Large intestine (tissue), 3 donors: Measurements from ENCODE around the gene UTS2B. TPM values are rescaled to one million over a fixed set of nuclear protein-coding genes. Genes with fewer than 3 reads are reported as not detected.
A peak's percentile ranks its signal among the peaks of the same experiment; 100 is the strongest.

Experiments used
- DNase-seq, 2 donors: peaks; one replicate each; pipeline versions ENCODE4 v3.0.0 to v3.0.0-alpha.2; 2013
- H3K27ac ChIP-seq: one replicate; pipeline ENCODE4 v1.5.1; 2013; ENCODE audit warnings: low read length
- H3K27me3 ChIP-seq: 2 replicates; pipeline ENCODE4 v1.6.1; 2013; ENCODE audit warnings: low read length; ENCODE audit not compliant: control insufficient read depth, insufficient read depth
- H3K36me3 ChIP-seq: 2 replicates; pipeline ENCODE4 v1.6.1; 2013; ENCODE audit warnings: low read length; ENCODE audit not compliant: control insufficient read depth, insufficient read depth
- H3K4me1 ChIP-seq: one replicate; pipeline ENCODE4 v1.6.1; 2013; ENCODE audit warnings: low read length; ENCODE audit not compliant: control insufficient read depth, insufficient read depth
- H3K4me3 ChIP-seq: one replicate; pipeline ENCODE4 v1.5.1; 2013; ENCODE audit warnings: low read length
- H3K9me3 ChIP-seq: one replicate; pipeline ENCODE4 v1.6.1; 2013; ENCODE audit warnings: mild to moderate bottlenecking, low read depth, low read length, moderate library complexity; ENCODE audit not compliant: control insufficient read depth
- WGBS: methylation state at CpG from one replicate; pipeline ENCODE4 v1.1.5; 2013; ENCODE audit warnings: low lambda C conversion rate; ENCODE audit not compliant: insufficient coverage; 5-methylcytosine and 5-hydroxymethylcytosine counted together
- polyA plus RNA-seq: library from polyadenylated mRNA; unstranded; fragments of 120-200 nt; gene quantifications from one replicate; pipeline ENCODE4 v1.2.1, GENCODE V29; 2013

Gene UTS2B
- polyA plus RNA-seq, 1 donor, result 0.24 TPM

DNA sequence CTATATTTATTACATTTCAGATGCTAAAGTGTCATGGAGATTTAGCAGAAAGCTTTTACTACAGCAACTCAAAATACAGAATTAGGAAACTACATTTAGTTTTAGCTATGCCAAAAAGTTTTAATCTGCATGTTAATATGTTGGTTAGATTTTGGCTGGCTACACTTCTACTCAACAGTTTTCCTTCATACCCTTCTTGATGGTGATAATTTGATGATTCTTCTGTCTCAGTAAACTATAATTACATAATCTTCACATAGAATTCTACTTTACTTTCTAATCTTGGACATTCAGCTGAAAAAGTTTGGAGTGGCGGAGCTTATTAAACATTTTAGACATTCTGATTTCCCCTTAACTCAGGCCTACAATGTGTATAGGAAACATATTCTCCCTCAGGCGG is 10.0 kb upstream of the UTS2B start:
- Histone ChIP-seq H3K36me3 (no peaks in the 10 kb centered on the region), H3K4me3 (no peak overlapping the region), H3K9me3 (no peaks in the 10 kb centered on the region), H3K27me3 (no peaks in the 10 kb centered on the region), H3K27ac (no peak overlapping the region), H3K4me1 (no peaks in the 10 kb centered on the region)
- no peak for DNase-seq
- no CpG with 5 or more reads among the region's 2 CpGs for WGBS

- H3K27me3 ChIP-seq, result no peaks in the 10 kb centered on the region
- H3K9me3 ChIP-seq, result no peaks in the 10 kb centered on the region
- DNase-seq, result no peak
- no CpG with 5 or more reads among the region's 3 CpGs for WGBS
- no peak overlapping the region for H3K4me3 ChIP-seq
- no peak overlapping the region for H3K27ac ChIP-seq
- no peaks in the 10 kb centered on the region for H3K4me1 ChIP-seq
- no peaks in the 10 kb centered on the region for H3K36me3 ChIP-seq
These were observed 9.1 kb upstream of the UTS2B start for GRCh38 chr3:191339316-191339917.

DNA sequence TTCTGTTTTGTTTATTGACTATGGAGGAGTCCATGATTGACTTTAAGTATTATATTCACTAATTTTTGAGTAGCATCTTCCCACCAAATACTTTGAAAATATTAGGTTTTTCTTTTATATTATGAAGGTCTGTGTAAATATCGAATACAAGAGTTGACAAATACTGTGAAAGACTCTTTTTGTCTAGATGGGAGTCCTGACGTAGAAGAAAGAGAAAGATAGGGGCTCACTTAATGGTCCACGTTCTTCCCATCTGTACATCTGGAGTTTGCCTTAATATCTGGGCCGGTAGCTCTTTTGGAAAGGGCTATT is 7.8 kb upstream of the UTS2B start:
- H3K36me3 ChIP-seq, result no peaks in the 10 kb centered on the region
- no peaks in the 10 kb centered on the region for H3K4me1 ChIP-seq
- H3K9me3 ChIP-seq, result no peaks in the 10 kb centered on the region
- DNase-seq, result no peak
- no peaks in the 10 kb centered on the region for H3K27me3 ChIP-seq
- WGBS, result 100% methylated on average over 2 of the region's 4 CpGs
- H3K4me3 ChIP-seq, result no peak overlapping the region
- no peak overlapping the region for H3K27ac ChIP-seq

GRCh38 chr3:191336833-191337232 is 6.5 kb upstream of the UTS2B start:
- WGBS, result 90% methylated on average over 2 of the region's 2 CpGs
- Histone ChIP-seq H3K36me3 (no peaks in the 10 kb centered on the region), H3K27ac (no peak overlapping the region), H3K4me1 (no peaks in the 10 kb centered on the region), H3K9me3 (no peaks in the 10 kb centered on the region), H3K4me3 (no peak overlapping the region), H3K27me3 (no peaks in the 10 kb centered on the region)
- no peak for DNase-seq

DNA sequence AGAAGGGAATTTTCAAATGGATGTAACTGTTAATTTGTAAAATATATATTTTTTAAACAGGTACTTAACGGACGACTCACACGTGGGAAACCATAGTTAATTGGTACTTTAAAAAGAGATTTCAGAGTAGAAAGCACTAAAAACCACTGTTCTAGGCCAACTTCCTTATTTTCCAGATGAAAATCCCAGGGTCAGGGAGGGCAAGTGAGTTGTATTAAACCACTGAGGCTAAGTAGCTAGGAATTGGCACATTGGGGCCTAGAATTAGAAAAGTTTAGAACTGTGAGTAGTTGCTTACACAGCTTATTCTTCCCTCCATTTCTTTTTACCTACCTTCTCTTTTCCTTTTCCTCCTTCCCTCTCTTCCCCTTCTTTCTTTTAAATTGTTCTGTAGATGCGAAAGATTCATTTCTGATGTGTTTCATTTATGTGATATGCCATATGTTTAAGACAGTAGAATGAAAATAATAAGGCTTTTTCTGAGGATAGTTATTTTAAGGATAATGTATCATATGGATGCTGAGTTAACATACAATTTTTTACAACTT is 4.1 kb upstream of the UTS2B start:
- WGBS, result 100% methylated on average over 1 of the region's 4 CpGs
- H3K4me3 ChIP-seq, result no peak overlapping the region
- no peaks in the 10 kb centered on the region for H3K4me1 ChIP-seq
- no peak for DNase-seq
- H3K27me3 ChIP-seq, result no peaks in the 10 kb centered on the region
- no peaks in the 10 kb centered on the region for H3K9me3 ChIP-seq
- no peaks in the 10 kb centered on the region for H3K36me3 ChIP-seq
- no peak overlapping the region for H3K27ac ChIP-seq

DNA sequence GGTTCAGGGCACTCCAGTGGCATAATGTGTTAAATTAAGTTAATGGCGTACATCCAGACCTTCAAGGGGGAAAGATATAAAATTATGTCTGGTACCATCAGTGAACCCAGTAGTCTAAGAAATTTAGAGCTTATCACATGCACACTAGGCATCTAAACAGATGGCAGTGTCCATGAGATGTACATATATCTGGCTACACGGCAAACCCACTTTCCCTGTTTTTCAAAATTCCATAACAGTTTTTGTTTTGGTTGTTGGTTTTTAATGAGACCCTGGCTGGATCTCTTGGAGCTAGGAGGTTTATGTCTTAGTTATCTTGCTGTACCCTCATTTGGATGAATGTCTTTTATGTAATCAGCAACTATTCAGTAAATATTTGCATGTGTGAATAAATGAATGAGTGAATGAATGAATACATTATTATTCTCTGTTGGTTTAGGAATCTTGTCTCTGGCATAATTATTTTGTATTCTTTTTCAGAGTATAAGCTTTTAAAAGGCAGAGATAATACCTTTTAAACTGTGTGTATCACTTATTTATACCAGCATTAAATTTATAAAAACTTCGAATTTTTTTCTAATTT is 3.1 kb upstream of the UTS2B start:
- no peaks in the 10 kb centered on the region for H3K36me3 ChIP-seq
- H3K4me3 ChIP-seq, result no peak overlapping the region

DNA sequence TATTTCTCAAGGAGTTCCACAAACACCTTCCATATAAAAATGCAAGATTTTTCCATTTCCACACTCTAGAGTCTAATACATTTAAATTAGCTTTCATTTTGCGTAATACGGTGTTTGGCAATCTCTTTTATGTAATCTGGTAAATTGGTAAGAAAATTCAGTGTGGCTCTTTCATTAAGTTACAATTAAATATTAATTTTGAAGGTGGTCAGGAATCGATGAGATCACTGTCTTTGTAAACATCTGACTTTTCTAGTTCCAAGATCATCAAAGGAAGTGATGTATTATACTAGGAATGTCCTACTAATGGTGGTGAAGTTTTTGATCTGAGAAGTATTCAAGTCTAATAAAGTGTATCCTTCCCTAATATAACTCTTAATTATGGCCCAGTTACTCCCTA is 1.1 kb upstream of the UTS2B start:
- Histone ChIP-seq H3K27me3 (no peaks in the 10 kb centered on the region), H3K4me3 (no peak overlapping the region), H3K27ac (no peak overlapping the region), H3K9me3 (no peaks in the 10 kb centered on the region), H3K4me1 (peaks cover 5% of the 10 kb centered on the region), H3K36me3 (no peaks in the 10 kb centered on the region)
- DNase-seq, result no peak
- WGBS, result 71% methylated on average over 1 of the region's 3 CpGs

More for the DNA sequence above, 3.1 kb upstream of the UTS2B start:
- no peak overlapping the region for H3K27ac ChIP-seq
- H3K27me3 ChIP-seq, result no peaks in the 10 kb centered on the region
- DNase-seq, result no peak
- H3K4me1 ChIP-seq, result peaks cover 4% of the 10 kb centered on the region
- 100% methylated on average over 1 of the region's 3 CpGs for WGBS
- H3K9me3 ChIP-seq, result no peaks in the 10 kb centered on the region

- WGBS, result 73% methylated on average over 5 of the region's 11 CpGs
- no peak for DNase-seq
- peaks cover 5% of the 10 kb centered on the region for H3K4me1 ChIP-seq
- H3K36me3 ChIP-seq, result no peaks in the 10 kb centered on the region
- peak overlapping the region; percentile 87 for H3K27ac ChIP-seq
- H3K27me3 ChIP-seq, result no peaks in the 10 kb centered on the region
- H3K4me3 ChIP-seq, result peak overlapping the region; percentile 95
- no peaks in the 10 kb centered on the region for H3K9me3 ChIP-seq
These were observed 263 bp upstream of the UTS2B start for GRCh38 chr3:191330530-191331048.

GRCh38 chr3:191328962-191329653 is 1.2 kb downstream of the UTS2B start, which contains the start of gene CCDC50:
Gene CCDC50, plus strand, starts transcription at chr3:191329394. Its CDS starts 281 bp downstream, at chr3:191329675.
- Histone ChIP-seq H3K9me3 (no peaks in the 10 kb centered on the region), H3K4me3 (peak within 1 kb of the TSS; percentile 95), H3K36me3 (no peaks in the 10 kb centered on the region), H3K27ac (peak within 1 kb of the TSS; percentile 87), H3K4me1 (peaks cover 5% of the 10 kb centered on the region), H3K27me3 (no peaks in the 10 kb centered on the region)
- peak; percentile 69 to 90 for DNase-seq
- WGBS, result no CpG with 5 or more reads among the region's 63 CpGs

DNA sequence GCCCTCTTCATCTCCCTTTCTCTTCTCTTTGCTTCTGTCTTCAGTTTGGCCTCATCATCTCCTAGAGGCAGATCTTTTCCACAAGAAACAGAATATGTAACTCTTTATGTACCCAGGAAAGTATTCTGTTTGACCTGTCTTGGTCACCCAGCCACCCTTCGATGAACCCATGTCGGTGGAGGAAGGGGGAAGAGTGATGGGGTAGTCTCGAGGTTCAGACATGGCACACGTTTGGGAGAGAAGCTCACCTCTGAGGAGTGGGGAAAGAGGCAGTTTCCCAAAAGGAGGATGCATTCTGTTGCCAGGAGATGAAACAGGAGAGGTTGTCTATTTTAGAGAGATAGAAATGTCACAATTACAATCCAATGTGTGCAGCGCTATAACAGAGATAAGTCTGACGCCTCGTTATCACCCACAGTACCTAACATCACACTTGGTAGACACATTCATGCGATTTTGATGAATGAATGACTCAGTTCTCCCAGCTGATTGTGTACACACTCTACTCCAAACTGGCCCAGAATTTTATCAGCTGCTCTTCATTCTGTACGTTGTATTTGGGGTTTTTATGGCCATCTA is 1.9 kb downstream of the UTS2B start:
- H3K4me3 ChIP-seq, result peak overlapping the region; percentile 95
- no peaks in the 10 kb centered on the region for H3K36me3 ChIP-seq
- H3K27ac ChIP-seq, result peak overlapping the region; percentile 87
- H3K4me1 ChIP-seq, result peaks cover 5% of the 10 kb centered on the region
- no peak for DNase-seq
- H3K9me3 ChIP-seq, result no peaks in the 10 kb centered on the region
- WGBS, result 0% methylated on average over 1 of the region's 9 CpGs
- no peaks in the 10 kb centered on the region for H3K27me3 ChIP-seq
